ENCODE measurements around the gene EEIG1. TPM values are rescaled to one million over a fixed set of nuclear protein-coding genes. Genes with fewer than 3 reads are reported as not detected.
A peak's percentile ranks its signal among the peaks of the same experiment; 100 is the strongest.

EEIG1 gene
- total RNA-seq, 2 experiments from 2014 or later = 77.2 to 83.8 TPM

DNA sequence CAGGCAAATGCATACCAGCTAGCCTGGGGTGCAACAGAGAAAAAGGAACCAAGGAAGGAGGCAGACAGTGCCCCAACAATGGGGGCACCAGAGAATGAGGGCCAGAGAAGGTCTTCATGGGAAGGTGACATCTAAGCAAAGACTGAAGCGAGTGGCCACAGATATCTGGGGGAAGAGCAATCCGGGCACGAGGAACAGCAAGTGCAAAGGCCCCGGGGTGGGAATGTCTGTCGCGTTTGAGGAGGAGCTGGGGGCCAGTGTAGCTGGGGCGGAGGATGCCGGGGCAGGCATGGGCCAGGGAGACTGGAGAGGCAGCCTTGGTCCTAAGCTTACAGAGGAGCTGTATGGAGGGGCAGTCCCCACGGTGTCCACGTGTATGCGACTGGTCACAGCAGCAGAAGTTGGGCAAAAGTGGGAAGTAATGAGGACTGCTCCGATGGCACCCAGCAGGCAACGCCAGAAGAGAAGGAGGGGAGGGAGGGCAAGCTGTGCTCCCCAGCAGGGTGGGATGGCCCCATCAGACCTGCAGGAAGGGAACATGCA, 19.1 kb downstream of the EEIG1 start:
- DNase-seq = no peak
- H3K27me3 Mint-ChIP-seq = no peaks in the 10 kb centered on the region
- peaks cover 50% of the 10 kb centered on the region for H3K36me3 Mint-ChIP-seq
- H3K27ac Mint-ChIP-seq = peak overlapping the region; percentile 95
- H3K4me3 Mint-ChIP-seq = no peak overlapping the region
- H3K4me1 Mint-ChIP-seq = peaks cover 92% of the 10 kb centered on the region
- peaks cover 7% of the 10 kb centered on the region for H3K9me3 Mint-ChIP-seq

DNA sequence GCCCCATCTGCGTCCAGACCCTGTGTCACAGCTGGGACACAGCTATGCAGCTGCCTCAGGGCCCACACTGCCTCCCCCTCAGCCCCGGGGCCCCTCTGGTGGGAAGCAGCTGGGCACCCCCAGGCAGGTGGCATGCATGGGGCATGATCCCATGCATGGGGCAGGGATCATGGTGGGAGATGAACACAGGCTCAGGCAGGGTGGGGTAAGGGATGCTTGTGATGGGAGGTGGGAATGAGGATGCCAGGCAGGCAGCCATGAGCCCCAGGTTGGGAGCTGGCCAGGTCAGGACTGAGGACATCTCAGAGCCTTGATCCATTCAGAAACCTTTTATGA, 19.7 kb downstream of the EEIG1 start:
- peaks cover 88% of the 10 kb centered on the region for H3K4me1 Mint-ChIP-seq
- peaks cover 50% of the 10 kb centered on the region for H3K36me3 Mint-ChIP-seq
- no peaks in the 10 kb centered on the region for H3K27me3 Mint-ChIP-seq
- peak overlapping the region; percentile 95 for H3K27ac Mint-ChIP-seq
- no peak overlapping the region for H3K4me3 Mint-ChIP-seq
- peaks cover 7% of the 10 kb centered on the region for H3K9me3 Mint-ChIP-seq
- no peak for DNase-seq

DNA sequence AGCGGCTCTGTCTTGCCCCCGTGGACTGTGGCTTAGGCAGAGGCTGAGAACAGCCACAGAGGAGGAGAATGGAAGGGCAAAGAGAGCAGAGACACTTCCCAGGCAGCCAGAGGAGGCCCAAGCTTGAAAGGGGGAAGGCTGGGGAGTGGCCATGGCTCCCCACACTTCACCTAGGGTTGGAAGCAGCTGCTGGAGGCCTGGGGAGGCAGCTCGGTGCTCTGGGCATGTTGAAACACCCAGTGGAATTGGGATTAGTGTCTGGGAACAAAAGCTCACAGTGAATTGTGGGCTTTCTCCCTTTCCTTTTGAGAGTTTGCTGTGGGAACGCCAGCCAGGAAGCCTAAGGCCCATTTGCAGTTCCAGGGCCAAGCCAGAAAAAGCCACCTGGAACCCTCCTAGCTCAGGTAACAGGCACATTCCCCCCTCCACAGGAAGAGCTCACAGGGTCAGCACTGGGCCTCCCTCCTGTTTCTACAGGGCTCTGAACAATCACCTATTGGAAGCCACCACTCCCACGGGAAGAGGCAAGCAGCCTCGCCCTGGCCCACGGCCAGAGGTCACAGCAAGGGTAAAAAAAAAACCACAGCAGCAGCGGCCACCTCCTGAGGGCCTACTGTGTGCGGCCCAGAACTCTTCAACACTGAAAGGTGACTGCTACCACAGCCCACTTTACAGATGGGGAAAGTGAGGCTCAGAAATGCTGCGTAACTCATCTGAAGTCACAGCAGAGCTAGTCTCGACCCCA, 20.2 kb downstream of the EEIG1 start:
- peak overlapping the region; percentile 95 for H3K27ac Mint-ChIP-seq

DNA sequence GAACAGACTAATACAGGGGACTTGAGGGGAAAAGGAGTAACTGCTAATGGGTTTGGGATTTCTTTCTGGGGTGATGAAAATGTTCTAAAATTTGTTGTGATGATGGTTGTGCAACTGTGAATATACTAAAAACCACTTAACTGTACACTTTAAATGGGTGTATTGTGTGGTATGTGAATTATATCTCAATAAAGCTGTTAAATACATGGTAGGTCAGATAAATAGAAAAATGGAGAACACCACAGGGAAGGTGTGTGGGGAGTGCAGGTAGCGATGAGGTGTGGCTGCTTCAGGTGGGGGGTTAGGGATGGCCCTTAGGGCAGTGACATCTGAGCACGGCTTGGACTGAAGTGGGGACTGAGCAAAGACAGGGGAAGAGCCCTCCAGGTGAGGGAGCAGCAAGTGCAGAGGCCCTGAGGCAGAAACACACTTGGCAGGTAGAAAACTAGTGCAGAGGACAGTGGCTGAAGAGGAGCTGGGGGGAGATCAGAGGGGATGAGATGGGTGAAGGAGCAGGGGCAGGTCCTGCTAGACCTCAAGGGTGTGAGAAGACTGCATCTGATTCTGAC, 20.9 kb downstream of the EEIG1 start:
- H3K27me3 Mint-ChIP-seq = no peaks in the 10 kb centered on the region
- peaks cover 7% of the 10 kb centered on the region for H3K9me3 Mint-ChIP-seq
- peaks cover 48% of the 10 kb centered on the region for H3K36me3 Mint-ChIP-seq
- no peak for DNase-seq
- H3K27ac Mint-ChIP-seq = peak overlapping the region; percentile 95
- peak overlapping the region; percentile 6 for H3K4me3 Mint-ChIP-seq
- peaks cover 88% of the 10 kb centered on the region for H3K4me1 Mint-ChIP-seq

More for the DNA sequence above, 20.2 kb downstream of the EEIG1 start:
- no peaks in the 10 kb centered on the region for H3K27me3 Mint-ChIP-seq
- DNase-seq = no peak
- peaks cover 7% of the 10 kb centered on the region for H3K9me3 Mint-ChIP-seq
- H3K36me3 Mint-ChIP-seq = peaks cover 53% of the 10 kb centered on the region
- no peak overlapping the region for H3K4me3 Mint-ChIP-seq
- peaks cover 88% of the 10 kb centered on the region for H3K4me1 Mint-ChIP-seq

DNA sequence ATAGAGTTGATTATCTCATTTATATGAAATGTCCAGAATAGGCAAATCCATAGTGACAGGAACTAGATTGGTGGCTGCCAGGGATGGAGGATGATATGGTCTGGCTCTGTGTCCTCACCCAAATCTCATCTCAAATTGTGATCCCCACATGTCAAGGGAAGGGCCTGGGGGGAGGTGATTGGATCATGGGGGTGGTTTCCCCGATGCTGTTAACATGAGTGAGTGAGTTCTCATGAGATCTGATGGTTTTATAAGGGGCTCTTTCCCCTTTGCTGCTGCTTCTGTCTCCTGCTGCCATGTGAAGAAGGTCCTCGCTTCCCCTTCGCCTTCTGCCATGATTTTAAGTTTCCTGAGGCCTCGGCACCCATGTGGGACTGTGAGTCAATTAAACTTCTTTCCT, 21.4 kb downstream of the EEIG1 start:
- Mint-ChIP-seq H3K36me3 (peaks cover 48% of the 10 kb centered on the region), H3K4me1 (peaks cover 88% of the 10 kb centered on the region), H3K4me3 (no peak overlapping the region), H3K27ac (peak overlapping the region; percentile 95), H3K27me3 (no peaks in the 10 kb centered on the region), H3K9me3 (peaks cover 7% of the 10 kb centered on the region)
- no peak for DNase-seq

DNA sequence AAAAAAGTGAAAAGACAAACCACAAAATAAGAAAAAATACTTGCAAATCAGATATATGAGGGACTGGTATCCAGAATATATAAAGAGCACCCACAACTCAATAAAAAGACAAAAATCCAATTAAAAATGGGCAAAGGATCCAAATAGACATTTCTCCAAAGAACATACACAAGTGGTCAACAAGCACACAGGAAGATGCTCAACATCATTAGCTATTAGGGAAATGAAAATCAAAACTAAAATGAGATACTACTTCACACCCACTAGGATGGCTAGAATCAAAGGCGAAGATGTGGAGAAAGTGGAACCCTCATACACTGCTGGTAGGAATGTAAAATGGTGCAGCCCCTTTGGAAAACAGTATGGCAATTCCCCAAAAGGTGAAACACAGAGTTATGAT, 22.1 kb downstream of the EEIG1 start:
- H3K9me3 Mint-ChIP-seq = peaks cover 7% of the 10 kb centered on the region
- H3K27me3 Mint-ChIP-seq = no peaks in the 10 kb centered on the region
- peak overlapping the region; percentile 18 for H3K4me3 Mint-ChIP-seq
- peaks cover 48% of the 10 kb centered on the region for H3K36me3 Mint-ChIP-seq
- DNase-seq = no peak
- peak overlapping the region; percentile 95 for H3K27ac Mint-ChIP-seq
- H3K4me1 Mint-ChIP-seq = peaks cover 88% of the 10 kb centered on the region

DNA sequence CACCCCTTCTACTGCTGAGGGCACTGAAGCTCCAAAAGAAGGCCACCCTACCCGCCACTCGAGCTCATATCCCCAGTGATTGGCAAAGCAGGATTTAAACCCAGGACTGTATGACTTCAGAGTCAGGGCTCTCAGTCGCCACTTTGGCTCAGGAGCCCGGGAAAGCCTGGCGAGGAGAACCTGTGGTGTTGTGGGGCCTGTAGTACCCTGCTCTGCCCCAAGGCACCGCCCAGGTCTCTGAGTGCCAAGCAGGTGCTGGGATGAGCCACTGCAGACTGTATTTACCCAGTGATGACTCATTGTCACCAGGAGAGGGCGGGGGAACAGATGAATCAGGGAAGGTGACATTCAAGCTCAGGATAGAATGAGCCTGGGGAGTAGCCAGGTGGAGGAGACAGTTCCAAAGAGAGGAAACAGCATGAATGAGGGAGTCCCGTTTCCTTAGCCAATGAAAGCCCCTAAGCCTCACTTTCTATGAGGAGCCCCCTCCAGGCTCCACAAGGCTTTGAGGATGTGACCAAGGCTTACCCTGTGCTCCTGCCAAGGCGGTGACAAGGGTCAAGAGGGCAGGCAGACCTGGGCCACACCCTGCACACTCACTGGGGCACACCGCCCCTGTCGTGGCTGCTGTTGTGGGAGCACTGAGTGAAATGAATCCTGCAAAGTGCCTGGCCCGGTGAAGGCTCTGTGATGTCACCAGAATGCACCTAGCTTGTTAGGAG, 25.3 kb downstream of the EEIG1 start:
- Mint-ChIP-seq H3K4me3 (peak overlapping the region; percentile 24), H3K27me3 (no peaks in the 10 kb centered on the region), H3K9me3 (peaks cover 5% of the 10 kb centered on the region), H3K27ac (peak overlapping the region; percentile 85), H3K4me1 (peaks cover 84% of the 10 kb centered on the region), H3K36me3 (peaks cover 38% of the 10 kb centered on the region)
- DNase-seq = peak; percentile 88

DNA sequence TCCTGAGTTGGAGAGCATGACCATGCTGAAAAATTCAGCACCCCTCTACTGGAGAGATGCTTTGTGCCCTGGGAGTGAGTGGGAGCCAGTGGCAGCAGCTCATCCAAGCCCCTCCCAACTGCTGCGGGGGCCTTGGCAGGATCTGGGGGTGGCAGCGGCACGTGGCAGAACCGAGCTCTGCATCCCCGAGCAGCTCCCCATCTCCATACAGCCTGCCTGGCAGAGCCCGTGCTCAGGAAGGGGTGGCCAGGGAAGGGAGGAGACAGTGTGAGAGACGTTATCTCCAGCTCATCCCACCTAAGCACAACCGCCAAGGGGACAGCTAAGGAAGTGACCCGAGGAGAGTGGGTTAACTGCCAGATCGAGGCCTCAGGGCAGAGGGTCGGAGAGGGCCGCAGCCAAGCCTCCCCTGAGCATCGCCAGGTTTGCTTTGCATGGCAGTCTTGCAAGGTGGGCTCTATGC, 25.9 kb downstream of the EEIG1 start:
- Mint-ChIP-seq H3K4me1 (peaks cover 84% of the 10 kb centered on the region), H3K9me3 (peaks cover 4% of the 10 kb centered on the region), H3K36me3 (peaks cover 38% of the 10 kb centered on the region), H3K27me3 (no peaks in the 10 kb centered on the region), H3K4me3 (peak overlapping the region; percentile 24), H3K27ac (peak overlapping the region; percentile 85)
- no peak for DNase-seq

DNA sequence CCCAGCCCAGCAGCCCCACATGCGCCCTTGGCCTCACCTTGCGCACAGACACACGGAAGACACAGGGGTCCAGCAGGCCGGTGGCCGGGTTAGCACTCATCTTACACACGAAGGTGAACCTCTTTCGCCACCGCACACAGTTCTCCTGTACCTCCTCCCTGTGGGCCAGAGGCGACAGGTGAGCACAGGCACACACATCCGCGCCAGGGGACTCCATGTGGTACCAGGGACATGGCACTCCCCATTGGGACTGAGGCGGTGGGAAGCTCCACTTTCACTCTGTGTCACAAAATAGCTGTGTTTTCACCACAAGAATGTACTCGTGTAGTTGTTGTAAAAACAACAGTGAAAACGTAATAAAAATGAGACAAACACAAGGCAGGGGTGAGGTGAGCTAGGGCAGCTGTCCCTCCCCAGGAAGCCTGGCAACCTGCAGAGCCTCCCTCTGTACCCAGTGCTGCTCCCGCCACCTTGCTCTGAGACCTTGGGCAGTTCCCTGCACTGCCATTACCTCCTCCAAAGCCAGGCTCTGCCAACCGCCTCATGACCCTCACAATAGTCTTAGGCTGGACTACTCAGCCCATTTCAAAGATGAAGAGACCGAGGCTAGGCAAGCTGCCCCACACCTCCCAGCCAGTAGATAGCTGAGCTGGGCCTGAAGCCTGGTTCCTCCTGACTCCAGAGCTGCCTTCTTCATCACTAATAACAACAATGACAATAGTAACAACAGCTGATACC, 26.9 kb downstream of the EEIG1 start:
- DNase-seq = peak; percentile 56
- Mint-ChIP-seq H3K4me3 (peak overlapping the region; percentile 44), H3K9me3 (peaks cover 3% of the 10 kb centered on the region), H3K36me3 (peaks cover 29% of the 10 kb centered on the region), H3K27me3 (no peaks in the 10 kb centered on the region), H3K27ac (peak overlapping the region; percentile 85), H3K4me1 (peaks cover 79% of the 10 kb centered on the region)

DNA sequence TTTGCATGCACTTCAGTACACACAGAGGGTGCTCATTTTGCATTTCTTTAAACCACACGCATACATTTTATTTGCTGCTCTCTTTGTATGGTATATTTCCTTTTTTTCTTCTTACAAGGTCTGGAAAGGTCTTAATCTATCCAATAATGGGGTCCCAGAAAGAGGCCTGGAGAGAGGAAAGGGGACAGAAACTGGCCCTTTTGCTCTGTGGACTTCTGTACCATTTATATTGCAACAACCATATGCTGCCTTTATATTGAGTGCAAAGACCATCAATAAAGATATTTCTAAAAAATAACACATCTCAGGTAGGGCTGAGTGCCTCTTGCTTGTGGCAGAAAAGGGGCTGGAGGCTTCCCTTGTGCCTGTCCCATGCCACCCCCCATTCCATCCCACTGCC, 27.6 kb downstream of the EEIG1 start:
- H3K27ac Mint-ChIP-seq = peak overlapping the region; percentile 85
- peaks cover 76% of the 10 kb centered on the region for H3K4me1 Mint-ChIP-seq
- H3K36me3 Mint-ChIP-seq = peaks cover 24% of the 10 kb centered on the region
- H3K4me3 Mint-ChIP-seq = no peak overlapping the region
- H3K9me3 Mint-ChIP-seq = no peaks in the 10 kb centered on the region
- DNase-seq = no peak
- no peaks in the 10 kb centered on the region for H3K27me3 Mint-ChIP-seq

DNA sequence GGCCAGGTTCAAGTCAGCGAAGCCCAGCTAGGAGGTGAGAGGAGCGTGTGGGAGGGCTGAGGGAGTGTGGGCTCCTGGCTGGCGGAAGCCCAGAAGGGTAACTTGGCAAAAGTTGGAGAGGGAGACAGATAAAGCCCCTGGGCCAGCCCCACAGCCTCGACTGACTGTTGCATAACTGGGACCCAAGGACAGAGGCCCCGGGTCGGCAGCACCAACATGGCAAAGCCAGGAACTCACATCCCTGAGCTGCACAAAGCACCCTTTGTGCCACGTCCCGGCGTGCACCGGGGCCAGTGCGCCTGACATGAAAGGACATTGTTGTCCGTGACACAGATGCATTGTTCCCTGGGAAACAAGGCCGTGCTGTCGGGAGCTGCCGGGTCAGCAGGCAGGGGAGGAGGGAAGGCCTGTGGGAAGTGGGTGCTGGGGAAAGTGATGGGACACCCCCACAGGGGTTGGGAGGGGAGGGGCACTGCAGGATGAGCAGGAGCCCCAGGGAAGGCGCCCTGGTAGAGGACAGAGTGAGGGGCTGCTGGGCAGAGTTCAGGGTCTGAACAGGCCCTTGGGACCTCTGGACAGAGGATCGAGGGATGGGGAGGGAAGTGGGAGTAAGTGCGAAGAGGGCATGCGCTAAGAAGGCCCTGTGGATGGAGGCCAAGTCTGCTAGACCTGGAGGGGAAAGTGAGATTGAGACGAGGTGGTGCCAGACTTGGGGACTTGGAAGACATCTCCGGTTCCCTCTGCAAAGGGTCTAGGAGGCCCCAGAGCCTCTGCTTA, 30.1 kb downstream of the EEIG1 start:
- peaks cover 22% of the 10 kb centered on the region for H3K36me3 Mint-ChIP-seq
- no peaks in the 10 kb centered on the region for H3K9me3 Mint-ChIP-seq
- H3K27me3 Mint-ChIP-seq = no peaks in the 10 kb centered on the region
- peak overlapping the region; percentile 50 for H3K4me3 Mint-ChIP-seq
- DNase-seq = no peak
- H3K27ac Mint-ChIP-seq = peak overlapping the region; percentile 90
- H3K4me1 Mint-ChIP-seq = peaks cover 77% of the 10 kb centered on the region

DNA sequence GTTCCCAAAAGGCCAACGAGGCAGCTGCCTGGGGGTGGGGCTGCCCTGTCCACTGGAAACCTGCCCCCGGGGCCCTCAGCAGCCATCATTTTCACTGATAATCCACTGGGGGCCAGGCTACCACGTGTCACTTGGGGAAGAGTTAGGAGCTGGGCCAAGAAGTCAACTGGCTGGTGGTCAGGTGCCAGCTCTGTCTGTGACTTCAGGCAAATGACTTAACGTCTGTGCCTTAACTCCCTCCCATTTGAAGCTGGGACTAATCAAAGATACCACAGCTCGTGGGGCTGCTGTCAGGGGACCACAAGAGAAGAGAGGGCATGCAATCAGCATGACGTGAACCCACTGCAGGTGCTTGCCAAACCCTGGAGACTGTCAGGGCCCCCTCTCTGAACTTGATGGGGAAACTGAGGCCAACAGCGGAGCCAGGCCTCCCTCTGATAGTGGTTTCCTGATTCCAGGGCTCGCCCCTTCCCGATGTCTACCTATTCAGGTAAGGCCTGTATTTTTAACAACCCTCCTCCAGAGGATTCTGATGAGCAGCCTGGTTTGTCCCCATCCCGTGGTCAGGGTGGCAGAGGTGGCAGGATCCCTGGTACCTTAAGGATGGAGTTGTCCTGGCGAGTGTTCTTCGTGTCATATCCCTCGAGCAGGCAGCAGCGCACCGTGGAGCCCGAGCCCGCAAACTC, 30.8 kb downstream of the EEIG1 start:
- Mint-ChIP-seq H3K9me3 (no peaks in the 10 kb centered on the region), H3K4me1 (peaks cover 72% of the 10 kb centered on the region), H3K36me3 (peaks cover 22% of the 10 kb centered on the region), H3K27ac (peak overlapping the region; percentile 90), H3K4me3 (no peak overlapping the region), H3K27me3 (no peaks in the 10 kb centered on the region)
- DNase-seq = no peak

DNA sequence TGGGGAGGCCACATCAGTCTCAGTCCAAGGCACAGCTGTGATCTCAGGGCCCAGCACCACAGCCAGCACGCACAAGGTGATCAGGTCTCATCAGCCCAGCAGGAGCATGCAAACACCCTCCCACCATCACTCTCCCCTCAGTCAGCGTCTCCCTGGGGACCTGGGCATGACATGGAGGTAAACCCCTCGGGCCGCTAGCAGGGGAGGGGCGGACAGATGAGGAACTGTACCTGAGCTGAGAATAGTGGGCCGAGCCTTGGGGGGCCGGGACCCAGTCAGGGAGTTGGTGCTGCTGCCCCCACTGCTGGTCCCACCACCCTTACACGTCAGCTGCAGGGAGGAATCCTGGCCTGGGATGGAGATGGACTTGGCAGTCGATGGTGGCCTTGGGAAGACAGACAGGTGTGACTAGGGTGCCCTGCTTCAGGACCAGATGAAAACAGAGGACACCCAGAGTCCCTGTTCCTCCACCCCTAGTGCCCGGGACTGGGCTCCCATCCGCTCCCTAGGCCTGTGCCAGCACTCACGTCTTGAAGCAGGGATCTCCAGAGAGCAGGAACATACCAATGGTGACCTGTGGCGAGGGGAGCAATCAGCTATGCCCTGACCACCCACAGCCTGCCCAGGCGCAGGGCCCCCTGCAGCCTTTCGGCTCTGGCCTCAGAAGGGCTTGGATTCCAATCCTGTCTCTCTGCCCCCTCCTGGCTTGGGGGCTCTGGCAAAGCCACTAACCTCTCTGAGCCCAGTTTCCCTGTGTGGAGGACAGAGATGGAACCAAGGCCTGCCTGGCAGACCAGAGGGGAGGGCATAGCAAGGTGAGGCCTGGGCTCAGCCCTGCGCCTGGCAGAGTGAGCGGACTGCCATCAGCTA, 32.7 kb downstream of the EEIG1 start:
- H3K36me3 Mint-ChIP-seq = peaks cover 25% of the 10 kb centered on the region
- no peaks in the 10 kb centered on the region for H3K27me3 Mint-ChIP-seq
- no peak overlapping the region for H3K4me3 Mint-ChIP-seq
- H3K9me3 Mint-ChIP-seq = no peaks in the 10 kb centered on the region
- peaks cover 66% of the 10 kb centered on the region for H3K4me1 Mint-ChIP-seq
- no peak for DNase-seq
- peak overlapping the region; percentile 72 for H3K27ac Mint-ChIP-seq
